GM12878 (cell line): Measurements from ENCODE around the gene HOXA2. TPM values are rescaled to one million over a fixed set of nuclear protein-coding genes. Genes with fewer than 3 reads are reported as not detected.

Source experiments
- ATAC-seq: fragments of 200-7000 bp; cut with Tn5 transposase; 3 replicates; pipeline ENCODE4 v1.9.1; 2020; ENCODE audit warnings: mild to moderate bottlenecking, moderate library complexity
- BruUV-seq: library from RNA; stranded (reverse); fragments of 400-500 nt; replicated peaks from 2 replicates; lab custom pipeline; 2021; lab: Mats Ljungman, UMichigan
- CTCF ChIA-PET: fragments of 300-600 bp; sonication (Branson Sonifier 250); formaldehyde crosslinking; extraction: SDS; loops from one replicate; lab custom pipeline; 2021; ENCODE audit warnings: inconsistent platforms; lab: Yijun Ruan, JAX
- POLR2A ChIA-PET: fragments of 350-600 bp; formaldehyde crosslinking; extraction: SDS; loops from one replicate; lab custom pipeline; 2021; ENCODE audit warnings: inconsistent platforms; lab: Charles Lee
- RAD21 ChIA-PET: fragments of 300-600 bp; sonication (Branson Sonifier 250); formaldehyde crosslinking; loops from one replicate; lab custom pipeline; 2023; ENCODE audit warnings: antibody characterized with exemption; ENCODE audit not compliant: unreplicated experiment; lab: Charles Lee
- SMC1A ChIA-PET: fragments of 300-600 bp; sonication (Branson Sonifier 250); formaldehyde crosslinking; loops from one replicate; lab custom pipeline; 2023; ENCODE audit not compliant: unreplicated experiment, uncharacterized antibody; lab: Charles Lee
- DNase-seq: peaks from one replicate; pipeline ENCODE4 v3.0.0-alpha.2; 2011; ENCODE audit warnings: low read depth, low spot score
- FAIRE-seq: peaks from 3 replicates; lab custom pipeline; 2011; peaks lifted over from hg19 to GRCh38; lab: Jason Lieb, UNC
- H2AFZ ChIP-seq: 2 replicates; pipeline ENCODE4 v1.6.0; 2011; ENCODE audit warnings: low read depth, low read length, control low read depth; ENCODE audit not compliant: control insufficient read depth
- H3K27ac ChIP-seq: 2 replicates; pipeline ENCODE4 v1.5.1; 2011; ENCODE audit warnings: control low read depth; ENCODE audit not compliant: control insufficient read depth, insufficient read depth
- H3K27me3 ChIP-seq, 2 experiments: replicated peaks in 1 of 2; 2 replicates each; pipeline versions ENCODE4 v1.6.0 to v1.6.1; 2011; ENCODE audit warnings: low read length in 1 of 2; ENCODE audit not compliant: control insufficient read depth in 2 of 2, insufficient read depth in 2 of 2
- H3K36me3 ChIP-seq, 2 experiments: 2 replicates each; pipeline ENCODE4 v1.5.1; 2011; ENCODE audit warnings: low read length in 1 of 2; ENCODE audit not compliant: control insufficient read depth in 2 of 2, insufficient read depth in 2 of 2
- H3K4me1 ChIP-seq: 2 replicates; pipeline ENCODE4 v1.6.1; 2011; ENCODE audit warnings: mild to moderate bottlenecking, low read length, moderate library complexity, mixed read lengths; ENCODE audit not compliant: control insufficient read depth, insufficient read depth
- H3K4me2 ChIP-seq: 2 replicates; pipeline ENCODE4 v1.6.0; 2011; ENCODE audit warnings: control low read depth; ENCODE audit not compliant: control insufficient read depth, insufficient read depth
- H3K4me3 ChIP-seq: fragments of 200-600 bp; sonication (generic); 2 replicates; pipeline ENCODE4 v1.5.1; 2016
- H3K79me2 ChIP-seq: 2 replicates; pipeline ENCODE4 v1.6.0; 2011; ENCODE audit warnings: low read length; ENCODE audit not compliant: control insufficient read depth, insufficient read depth
- H3K9ac ChIP-seq: 2 replicates; pipeline ENCODE4 v1.8.0; 2011; ENCODE audit warnings: low read length, control low read depth, mixed read lengths; ENCODE audit not compliant: control insufficient read depth, insufficient read depth
- H3K9me3 ChIP-seq: replicated peaks from 3 replicates; pipeline ENCODE4 v1.5.1; 2011; ENCODE audit warnings: mild to moderate bottlenecking, low read length; ENCODE audit not compliant: control insufficient read depth, insufficient read depth
- H4K20me1 ChIP-seq: 2 replicates; pipeline ENCODE4 v1.6.0; 2011; ENCODE audit not compliant: control insufficient read depth, insufficient read depth
- BACH1 ChIP-seq: fragments of 450-650 bp; IDR thresholded peaks from 2 replicates; pipeline ENCODE4 v1.6.1; 2017; ENCODE audit warnings: mild to moderate bottlenecking, borderline replicate concordance
- CEBPB ChIP-seq, 2 experiments: fragments of 150-350 bp in 1 of 2; IDR thresholded peaks; 2 replicates each; pipeline ENCODE4 v1.6.1; 2012 to 2014; ENCODE audit warnings: low read depth in 2 of 2, low read length in 2 of 2, borderline replicate concordance in 1 of 2, inconsistent platforms in 1 of 2
- CHD1 ChIP-seq: IDR thresholded peaks from 2 replicates; pipeline ENCODE4 v1.6.1; 2012; ENCODE audit warnings: low read depth, low read length, improper control_type of control experiment
- CREM ChIP-seq: IDR thresholded peaks from 2 replicates; pipeline ENCODE4 v1.6.1; 2014; ENCODE audit warnings: antibody characterized with exemption, low read depth
- FOS ChIP-seq: IDR thresholded peaks from 3 replicates; pipeline ENCODE4 v1.6.1; 2011; ENCODE audit warnings: borderline replicate concordance; ENCODE audit not compliant: insufficient read length; ENCODE audit errors: extremely low read depth
- FOXM1 ChIP-seq: IDR thresholded peaks from 2 replicates; pipeline ENCODE4 v1.6.1; 2012; ENCODE audit warnings: low read depth, mild to moderate bottlenecking, inconsistent platforms, low read length, moderate library complexity
- HDAC2 ChIP-seq: fragments of 200-600 bp; sonication (generic); IDR thresholded peaks from 2 replicates; pipeline ENCODE4 v1.6.1; 2017
- JUND ChIP-seq: IDR thresholded peaks from 2 replicates; pipeline ENCODE4 v1.6.1; 2012; ENCODE audit warnings: low read depth, mild to moderate bottlenecking, low read length, improper control_type of control experiment, moderate library complexity
- NFIC ChIP-seq: IDR thresholded peaks from 2 replicates; pipeline ENCODE4 v1.6.1; 2012; ENCODE audit warnings: low read depth, mild to moderate bottlenecking, inconsistent platforms, low read length, moderate library complexity
- SIX5 ChIP-seq: IDR thresholded peaks from 2 replicates; pipeline ENCODE4 v1.6.1; 2011; ENCODE audit warnings: mild to moderate bottlenecking, low read depth, low read length, moderate library complexity; ENCODE audit not compliant: severe bottlenecking
- SMAD1 ChIP-seq: fragments of 450-650 bp; IDR thresholded peaks from 2 replicates; pipeline ENCODE4 v1.6.1; 2018; ENCODE audit warnings: mild to moderate bottlenecking, low read depth; ENCODE audit not compliant: partially characterized antibody
- SREBF2 ChIP-seq: IDR thresholded peaks from 2 replicates; pipeline ENCODE4 v1.6.1; 2012; ENCODE audit warnings: mild to moderate bottlenecking, low read length
- TCF7 ChIP-seq: IDR thresholded peaks from 2 replicates; pipeline ENCODE4 v1.6.1; 2014; ENCODE audit warnings: antibody characterized with exemption, borderline replicate concordance
- ZBED1 ChIP-seq: IDR thresholded peaks from 2 replicates; pipeline ENCODE4 v1.6.1; 2016; ENCODE audit warnings: borderline replicate concordance
- ZNF24 ChIP-seq: fragments of 450-650 bp; IDR thresholded peaks from 2 replicates; pipeline ENCODE4 v1.6.1; 2017; ENCODE audit warnings: antibody characterized with exemption, mild to moderate bottlenecking
- ZSCAN29 ChIP-seq: fragments of 450-650 bp; IDR thresholded peaks from 2 replicates; pipeline ENCODE4 v1.6.1; 2017; ENCODE audit warnings: mild to moderate bottlenecking, moderate library complexity
- WGBS: methylation state at CpG from one replicate; pipeline ENCODE4 v1.1.6; 2016; ENCODE audit warnings: low lambda C conversion rate; ENCODE audit not compliant: insufficient replicate concordance, insufficient coverage; ENCODE audit errors: missing lambda C conversion rate; 5-methylcytosine and 5-hydroxymethylcytosine counted together
- in situ Hi-C: fragments of 300-500 bp; cut with MboI; formaldehyde crosslinking; loops from 9 replicates; pipeline ENCODE4 v1.14.3; 2018; ENCODE audit warnings: mixed read lengths
- intact Hi-C: fragments of 100-400 bp; cut with micrococcal nuclease; formaldehyde crosslinking; loops from one replicate; pipeline ENCODE4 v1.14.2; 2022; ENCODE audit not compliant: unreplicated experiment
- polyA plus RNA-seq, 11 experiments: library from polyadenylated mRNA; depleted of rRNA in 4 of 11; unstranded in 6 of 11; stranded (reverse) in 5 of 11; fragments of >200 nt; fragmentation: Nextera tagmentation in 4 of 11; fragmentation: Illumina TruSeq in 1 of 11; extraction: Ambion mirVana in 4 of 11; extraction: Trizol in 1 of 11; gene quantifications; 1 replicate in 1 of 11; 2 replicates in 10 of 11; pipeline versions ENCODE4 v1.2.1 to v1.2.3, GENCODE V29; 2011 to 2016; ENCODE audit warnings: inconsistent platforms in 2 of 11, missing spikeins in 2 of 11, low read depth in 1 of 11
- total RNA-seq, 4 experiments: library from RNA; depleted of rRNA in 3 of 4; stranded (reverse); fragments of >200 nt in 3 of 4; fragmentation: Illumina TruSeq in 1 of 4; extraction: Trizol in 1 of 4; gene quantifications; 2 replicates each; pipeline versions ENCODE4 v1.2.1 to v1.2.3, GENCODE V29; 2013 to 2021
- TF ChIP-seq, protein P1 (sequence below): fragments of 450-650 bp; IDR thresholded peaks from 2 replicates; pipeline ENCODE4 v1.6.1; 2017; ENCODE audit warnings: borderline replicate concordance
- TF ChIP-seq, protein P2 (sequence below): fragments of 450-650 bp; IDR thresholded peaks from 2 replicates; pipeline ENCODE4 v1.6.1; 2018; ENCODE audit warnings: mild to moderate bottlenecking, low read depth, moderate library complexity; ENCODE audit not compliant: partially characterized antibody

The HOXA2 gene
- total and polyA plus RNA-seq, 10 of the 15 experiments (the other 5 are each of a cell fraction or from before 2014, with no cell fraction given), result not detected

DNA sequence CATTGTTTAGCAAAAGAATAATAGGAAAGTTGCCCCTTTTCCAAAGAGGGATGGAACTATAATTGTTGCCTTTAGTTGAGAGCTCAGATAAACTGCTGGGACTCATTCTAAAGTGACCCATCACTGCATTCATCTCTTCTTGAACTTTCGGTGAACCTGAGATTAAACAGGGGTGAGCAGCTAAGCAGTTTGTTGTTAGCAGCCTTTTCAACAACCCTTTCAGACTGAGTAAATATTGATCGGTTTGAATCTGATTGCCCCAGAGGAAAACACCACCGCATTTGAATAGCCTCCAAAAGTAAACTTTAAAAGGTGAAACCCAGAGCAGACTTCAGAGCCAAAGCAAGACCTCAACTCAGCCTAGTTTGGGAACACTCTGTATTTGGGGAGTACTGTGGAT is 11.4 kb downstream of the HOXA2 start:
- DNase-seq (no peak), ATAC-seq (no peak), FAIRE-seq (no peak)
- H3K27ac ChIP-seq, result no peak overlapping the region
- no peak overlapping the region for H3K4me3 ChIP-seq
- ChIA-PET SMC1A (interaction anchor here (0.7 to 7.9 kb wide), 6 partner anchors 9 to 65 kb away, joined by 3 to 110 read pairs (median 4); no protein-coding TSS in a partner anchor), CTCF (interaction anchor here (1.1 kb wide), 2 partner anchors 9 to 27 kb away, joined by 3 to 4 read pairs; no protein-coding TSS in a partner anchor), POLR2A (no interaction called here), RAD21 (interaction anchor here (0.7 kb wide), 1 partner anchor 10 kb away, joined by 3 read pairs; no protein-coding TSS in a partner anchor)
- no TSS peak for BruUV-seq
- WGBS, result 2% methylated on average over 3 of the region's 3 CpGs
- H3K79me2 ChIP-seq, result no peaks in the 10 kb centered on the region
- H4K20me1 ChIP-seq, result no peaks in the 10 kb centered on the region
- H3K4me1 ChIP-seq, result no peaks in the 10 kb centered on the region
- H3K27me3 ChIP-seq, result peaks cover 0 to 23% of the 10 kb centered on the region in 2 experiments; a peak in 3 of 4 replicates
- TF ChIP-seq CREM (no peak), ZSCAN29 (no peak), HDAC2 (no peak), JUND (no peak), ZNF24 (no peak), ZBED1 (no peak), FOXM1 (no peak), CHD1 (no peak), SREBF2 (no peak), FOS (no peak), CEBPB (IDR thresholded peaks at IDR 0.05; ENCODE audit: borderline replicate concordance in 1 of 2, low read depth in 2 of 2, low read length in 2 of 2) (no peak), SIX5 (no peak), BACH1 (no peak), TCF7 (no peak), SMAD1 (no peak), NFIC (no peak)
- TF ChIP-seq, protein P1, sequence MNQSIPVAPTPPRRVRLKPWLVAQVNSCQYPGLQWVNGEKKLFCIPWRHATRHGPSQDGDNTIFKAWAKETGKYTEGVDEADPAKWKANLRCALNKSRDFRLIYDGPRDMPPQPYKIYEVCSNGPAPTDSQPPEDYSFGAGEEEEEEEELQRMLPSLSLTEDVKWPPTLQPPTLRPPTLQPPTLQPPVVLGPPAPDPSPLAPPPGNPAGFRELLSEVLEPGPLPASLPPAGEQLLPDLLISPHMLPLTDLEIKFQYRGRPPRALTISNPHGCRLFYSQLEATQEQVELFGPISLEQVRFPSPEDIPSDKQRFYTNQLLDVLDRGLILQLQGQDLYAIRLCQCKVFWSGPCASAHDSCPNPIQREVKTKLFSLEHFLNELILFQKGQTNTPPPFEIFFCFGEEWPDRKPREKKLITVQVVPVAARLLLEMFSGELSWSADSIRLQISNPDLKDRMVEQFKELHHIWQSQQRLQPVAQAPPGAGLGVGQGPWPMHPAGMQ, result no peak
- TF ChIP-seq, protein P2, sequence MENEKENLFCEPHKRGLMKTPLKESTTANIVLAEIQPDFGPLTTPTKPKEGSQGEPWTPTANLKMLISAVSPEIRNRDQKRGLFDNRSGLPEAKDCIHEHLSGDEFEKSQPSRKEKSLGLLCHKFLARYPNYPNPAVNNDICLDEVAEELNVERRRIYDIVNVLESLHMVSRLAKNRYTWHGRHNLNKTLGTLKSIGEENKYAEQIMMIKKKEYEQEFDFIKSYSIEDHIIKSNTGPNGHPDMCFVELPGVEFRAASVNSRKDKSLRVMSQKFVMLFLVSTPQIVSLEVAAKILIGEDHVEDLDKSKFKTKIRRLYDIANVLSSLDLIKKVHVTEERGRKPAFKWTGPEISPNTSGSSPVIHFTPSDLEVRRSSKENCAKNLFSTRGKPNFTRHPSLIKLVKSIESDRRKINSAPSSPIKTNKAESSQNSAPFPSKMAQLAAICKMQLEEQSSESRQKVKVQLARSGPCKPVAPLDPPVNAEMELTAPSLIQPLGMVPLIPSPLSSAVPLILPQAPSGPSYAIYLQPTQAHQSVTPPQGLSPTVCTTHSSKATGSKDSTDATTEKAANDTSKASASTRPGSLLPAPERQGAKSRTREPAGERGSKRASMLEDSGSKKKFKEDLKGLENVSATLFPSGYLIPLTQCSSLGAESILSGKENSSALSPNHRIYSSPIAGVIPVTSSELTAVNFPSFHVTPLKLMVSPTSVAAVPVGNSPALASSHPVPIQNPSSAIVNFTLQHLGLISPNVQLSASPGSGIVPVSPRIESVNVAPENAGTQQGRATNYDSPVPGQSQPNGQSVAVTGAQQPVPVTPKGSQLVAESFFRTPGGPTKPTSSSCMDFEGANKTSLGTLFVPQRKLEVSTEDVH, result no peak
- H3K36me3 ChIP-seq, result no peaks in the 10 kb centered on the region
- peaks cover 3% of the 10 kb centered on the region; the same call in 1 of the 3 replicates for H3K9me3 ChIP-seq
- intact Hi-C loops, result no loop called here
- no peak overlapping the region for H3K4me2 ChIP-seq
- H2AFZ ChIP-seq, result no peak overlapping the region
- in situ Hi-C loops, result no loop called here
- no peak overlapping the region for H3K9ac ChIP-seq
